ENCODE data around the gene CDK10.

- TF ChIP-seq TCF7 (IDR thresholded peaks at IDR 0.05; ENCODE audit: borderline replicate concordance) (no peak), NBN (IDR thresholded peaks at IDR 0.05) (no peak)
Observed at GRCh38 chr16:89691231-89691985, 4.9 kb downstream of the CDK10 start.
